NCI-H2196 (cell line): ENCODE measurements around the gene NCOA5.

Source experiments
- DNase-seq: peaks from one replicate; lab custom pipeline; 2025; ENCODE audit not compliant: unreplicated experiment; lab: John Stamatoyannopoulos, UW

NCOA5 gene

DNA sequence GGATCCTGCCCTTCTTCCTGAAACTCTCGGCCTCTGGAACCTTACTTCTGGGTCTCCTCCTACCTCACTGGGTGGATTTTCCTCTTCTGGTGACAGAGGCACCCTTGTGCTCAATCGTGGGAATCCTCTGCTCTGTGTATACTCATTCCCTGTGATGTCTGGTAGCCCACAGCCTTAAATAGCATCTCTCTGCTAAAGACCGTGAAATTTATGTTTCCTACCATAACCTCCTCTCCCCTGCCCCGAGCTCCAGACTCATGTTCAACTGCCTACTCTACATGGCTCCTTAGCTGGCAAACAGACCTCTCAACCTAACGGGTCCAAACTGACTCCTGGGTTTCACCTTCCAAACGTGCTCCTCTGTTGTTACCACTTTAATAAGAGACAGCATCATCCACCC, 71.2 kb downstream of the NCOA5 start:
- no peak for DNase-seq

- no peak for DNase-seq
Measured at GRCh38 chr20:46018112-46018511, 71.7 kb downstream of the NCOA5 start.

DNA sequence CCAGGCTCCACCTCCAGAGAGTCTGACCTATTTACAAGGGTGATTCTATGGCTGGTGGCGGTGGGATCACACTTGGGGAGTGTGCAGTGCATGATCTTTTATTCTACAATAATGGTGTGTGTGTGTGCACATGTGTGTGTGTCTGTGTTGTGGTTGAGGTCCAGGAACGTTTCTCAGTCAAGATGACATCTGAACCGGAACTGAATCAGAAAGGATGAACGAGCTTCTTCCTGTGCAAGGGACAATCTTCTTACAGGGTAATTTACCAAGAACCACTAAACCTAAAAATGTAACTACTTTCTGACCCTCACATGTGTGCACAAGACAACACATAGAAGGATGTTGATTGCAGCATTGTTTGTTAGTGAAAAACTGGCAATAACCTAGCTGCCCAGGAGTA, 72.5 kb downstream of the NCOA5 start:
- no peak for DNase-seq

GRCh38 chr20:46014517-46015396, 75.0 kb downstream of the NCOA5 start:
- DNase-seq = no peak

- peak; percentile 86 for DNase-seq
Measured at GRCh38 chr20:46013829-46014516, 75.8 kb downstream of the NCOA5 start.

DNA sequence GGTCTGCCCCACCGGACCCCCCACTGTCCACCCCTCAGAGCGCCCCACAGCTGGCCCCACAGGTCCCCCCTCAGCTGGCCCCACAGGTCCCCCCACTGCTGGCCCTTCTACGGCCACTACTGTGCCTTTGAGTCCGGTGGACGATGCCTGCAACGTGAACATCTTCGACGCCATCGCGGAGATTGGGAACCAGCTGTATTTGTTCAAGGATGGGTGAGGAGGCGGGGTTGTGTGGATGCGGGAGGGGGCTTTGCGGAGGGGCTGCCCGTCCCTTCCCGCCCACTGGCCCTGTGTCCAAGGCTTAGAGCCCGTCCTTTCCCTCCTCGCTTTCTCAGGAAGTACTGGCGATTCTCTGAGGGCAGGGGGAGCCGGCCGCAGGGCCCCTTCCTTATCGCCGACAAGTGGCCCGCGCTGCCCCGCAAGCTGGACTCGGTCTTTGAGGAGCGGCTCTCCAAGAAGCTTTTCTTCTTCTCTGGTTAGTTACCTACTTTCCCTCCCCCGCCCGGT, 76.4 kb downstream of the NCOA5 start:
- no peak for DNase-seq

GRCh38 chr20:46012921-46013320, 76.8 kb downstream of the NCOA5 start:
- DNase-seq = no peak

DNA sequence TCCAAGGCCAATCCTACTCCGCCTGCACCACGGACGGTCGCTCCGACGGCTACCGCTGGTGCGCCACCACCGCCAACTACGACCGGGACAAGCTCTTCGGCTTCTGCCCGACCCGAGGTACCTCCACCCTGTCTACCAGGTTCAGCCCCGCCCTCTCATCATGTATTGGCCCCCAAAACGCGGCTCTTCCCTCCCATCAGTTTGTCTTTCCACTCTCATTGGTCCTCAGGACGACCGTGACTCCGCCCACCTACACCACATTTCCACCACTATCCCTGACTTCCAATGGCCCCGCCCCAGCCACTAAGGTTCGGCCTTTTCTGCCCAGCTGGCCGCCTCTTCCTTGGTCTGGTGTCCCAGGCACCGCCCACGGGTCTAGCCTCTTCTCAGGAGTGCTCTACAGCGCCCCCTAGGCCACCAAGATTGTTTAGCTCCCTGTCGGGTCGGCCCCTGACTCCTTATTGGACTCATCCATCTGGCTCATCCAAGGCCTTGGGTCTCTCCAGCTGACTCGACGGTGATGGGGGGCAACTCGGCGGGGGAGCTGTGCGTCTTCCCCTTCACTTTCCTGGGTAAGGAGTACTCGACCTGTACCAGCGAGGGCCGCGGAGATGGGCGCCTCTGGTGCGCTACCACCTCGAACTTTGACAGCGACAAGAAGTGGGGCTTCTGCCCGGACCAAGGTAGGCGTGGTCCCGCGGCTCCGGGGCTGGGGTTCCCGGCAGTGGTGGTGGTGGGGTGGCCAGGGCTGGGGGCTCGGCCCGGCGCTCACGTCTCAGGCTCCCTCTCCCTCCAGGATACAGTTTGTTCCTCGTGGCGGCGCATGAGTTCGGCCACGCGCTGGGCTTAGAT, 77.9 kb downstream of the NCOA5 start:
- DNase-seq = peak; percentile 11
